ENCODE results near the gene HECW1.
"Not testable (repeated sequence)": the region's sequence is repeated elsewhere in the genome, so short reads cannot be mapped to it uniquely, and the experiment has no call there.

Gene HECW1

DNA sequence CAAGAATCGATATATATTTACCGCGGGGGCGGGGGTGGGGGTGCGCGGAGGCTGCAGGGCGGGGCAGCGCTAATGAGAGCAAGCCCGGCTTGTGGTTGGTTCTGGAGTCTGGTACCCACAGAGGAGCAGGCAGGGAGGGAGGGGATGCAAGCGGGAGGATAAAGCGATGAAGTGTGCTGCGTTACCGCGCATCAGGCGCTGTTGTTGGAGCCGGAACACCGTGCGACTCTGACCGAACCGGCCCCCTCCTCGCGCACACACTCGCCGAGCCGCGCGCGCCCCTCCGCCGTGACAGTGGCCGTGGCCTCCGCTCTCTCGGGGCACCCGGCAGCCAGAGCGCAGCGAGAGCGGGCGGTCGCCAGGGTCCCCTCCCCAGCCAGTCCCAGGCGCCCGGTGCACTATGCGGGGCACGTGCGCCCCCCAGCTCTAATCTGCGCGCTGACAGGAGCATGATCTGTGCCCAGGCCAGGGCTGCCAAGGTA is at the start of gene HECW1:
Gene HECW1, plus strand, starts transcription at position 189 of the 482 bp plus-strand sequence. CDS start 131,259 bp downstream, outside the sequence.
- no peak for DNase-seq (ENCODE audit: low read depth)

DNA sequence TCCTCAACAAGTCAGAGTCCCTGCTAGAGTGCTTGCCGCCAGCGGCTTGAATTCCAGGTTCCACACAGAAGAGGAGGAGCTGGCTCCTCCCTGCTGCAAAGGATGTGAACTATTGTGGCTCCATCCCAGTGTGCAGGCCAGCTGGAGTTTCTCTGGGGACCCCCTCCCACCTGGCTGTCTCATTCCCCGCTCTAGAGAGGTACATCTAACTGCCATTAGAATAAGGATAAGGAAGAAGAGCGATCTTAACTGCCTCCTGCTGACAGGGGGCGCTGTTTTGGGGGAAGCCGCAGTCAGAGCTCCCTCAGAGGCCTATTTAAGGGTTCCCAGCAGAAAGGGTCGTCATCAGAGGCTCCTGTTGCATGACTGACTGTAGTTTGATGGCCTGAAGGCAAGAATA is 40.8 kb upstream of the HECW1 start:
- no peak for DNase-seq (ENCODE audit: low read depth)

DNA sequence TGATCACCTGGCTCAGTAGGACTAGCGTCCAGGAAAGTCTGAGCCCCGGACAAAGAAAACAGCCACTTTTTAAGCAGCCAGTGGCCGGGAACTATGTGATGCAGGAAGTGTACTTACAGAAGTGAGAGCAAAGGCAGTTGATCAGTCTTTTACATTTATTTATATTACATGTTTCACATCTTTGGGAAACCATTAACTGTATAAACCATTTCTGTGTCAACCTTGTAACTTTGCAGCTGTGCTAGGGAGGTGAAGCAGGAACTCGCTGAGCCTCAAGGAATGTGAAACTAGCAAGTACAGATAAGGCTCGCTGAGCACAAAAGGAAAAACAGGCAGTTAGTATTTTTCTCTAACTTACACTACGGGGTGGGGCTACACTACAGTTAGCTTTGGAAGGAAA is 39.9 kb upstream of the HECW1 start:
- no peak for DNase-seq (ENCODE audit: low read depth)

DNA sequence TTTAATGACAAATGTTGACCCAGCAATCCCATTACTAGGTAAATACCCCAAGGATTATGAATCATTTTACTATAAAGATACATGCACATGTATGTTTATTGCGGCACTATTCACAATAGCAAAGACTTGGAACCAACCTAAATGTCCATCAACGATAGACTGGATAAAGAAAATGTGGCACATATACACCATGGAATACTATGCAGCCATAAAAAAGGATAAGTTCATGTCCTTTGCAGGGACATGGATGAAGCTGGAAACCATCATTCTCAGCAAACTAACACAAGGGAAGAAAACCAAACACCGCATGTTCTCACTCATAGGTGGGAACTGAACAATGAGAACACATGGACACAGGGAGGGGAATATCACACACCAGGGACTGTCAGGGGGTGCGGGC is 38.6 kb upstream of the HECW1 start:
- not testable (repeated sequence) for DNase-seq (ENCODE audit: low read depth)

DNA sequence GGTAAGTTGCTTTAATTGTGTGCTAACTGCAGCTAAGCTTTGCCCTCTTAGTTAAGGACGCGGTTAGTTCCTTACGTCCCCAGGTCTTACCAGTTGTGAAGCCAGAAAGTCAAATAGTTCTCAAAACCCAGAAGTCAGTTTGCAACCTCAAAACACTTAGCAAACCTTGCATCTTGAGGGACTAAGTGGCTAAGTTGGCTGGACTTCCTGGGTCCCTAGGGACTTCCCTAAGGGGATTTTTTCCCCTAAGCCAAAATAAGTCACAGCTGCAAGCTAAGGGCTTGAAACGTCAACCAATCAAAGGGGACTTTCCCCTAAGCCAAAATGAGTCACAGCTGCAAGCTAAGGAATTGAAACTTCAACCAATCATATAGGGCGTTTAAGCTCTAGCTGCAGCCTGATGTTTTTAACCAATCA is 36.2 kb upstream of the HECW1 start:
- no peak for DNase-seq (ENCODE audit: low read depth)

DNA sequence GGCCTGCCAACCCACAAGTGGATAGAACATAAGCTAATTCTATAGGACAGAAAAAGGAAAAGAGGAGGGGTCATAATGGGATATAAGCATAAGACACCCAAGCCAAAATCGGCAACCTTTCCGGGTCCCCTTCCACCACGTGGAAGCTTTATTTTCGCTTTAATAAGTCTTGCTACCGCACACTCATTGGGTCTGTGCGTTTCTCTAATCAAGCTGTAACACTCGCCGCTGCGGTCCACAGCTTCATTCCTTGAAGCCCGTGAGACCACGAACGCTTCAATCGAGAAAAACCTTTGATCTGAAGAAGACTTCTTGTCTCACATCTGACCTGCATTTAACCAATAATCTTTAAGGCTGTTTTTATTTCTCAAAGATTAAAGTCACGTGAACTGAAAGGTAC is 35.8 kb upstream of the HECW1 start:
- no peak for DNase-seq (ENCODE audit: low read depth)

DNA sequence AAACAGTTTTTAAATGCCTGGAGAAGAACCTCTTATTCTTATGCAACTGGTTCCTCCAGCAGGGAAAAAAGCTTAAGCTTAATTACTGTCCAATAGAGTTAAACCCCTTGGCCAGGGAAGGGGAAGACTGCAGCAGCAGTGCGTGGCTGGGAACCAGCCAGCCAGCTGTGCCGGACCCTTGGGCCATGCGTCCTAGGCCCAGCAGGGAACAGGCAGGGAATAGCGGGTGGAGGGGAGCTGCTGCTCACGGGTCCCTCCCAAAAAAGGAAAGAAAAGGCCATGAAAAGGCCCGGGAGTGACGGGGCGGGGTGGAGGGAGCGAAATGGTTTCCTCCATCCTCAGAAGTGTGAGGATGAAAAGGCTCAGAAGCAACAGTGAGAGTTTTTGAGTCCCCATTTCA is 35.2 kb upstream of the HECW1 start:
- DNase-seq (ENCODE audit: low read depth), result no peak

DNA sequence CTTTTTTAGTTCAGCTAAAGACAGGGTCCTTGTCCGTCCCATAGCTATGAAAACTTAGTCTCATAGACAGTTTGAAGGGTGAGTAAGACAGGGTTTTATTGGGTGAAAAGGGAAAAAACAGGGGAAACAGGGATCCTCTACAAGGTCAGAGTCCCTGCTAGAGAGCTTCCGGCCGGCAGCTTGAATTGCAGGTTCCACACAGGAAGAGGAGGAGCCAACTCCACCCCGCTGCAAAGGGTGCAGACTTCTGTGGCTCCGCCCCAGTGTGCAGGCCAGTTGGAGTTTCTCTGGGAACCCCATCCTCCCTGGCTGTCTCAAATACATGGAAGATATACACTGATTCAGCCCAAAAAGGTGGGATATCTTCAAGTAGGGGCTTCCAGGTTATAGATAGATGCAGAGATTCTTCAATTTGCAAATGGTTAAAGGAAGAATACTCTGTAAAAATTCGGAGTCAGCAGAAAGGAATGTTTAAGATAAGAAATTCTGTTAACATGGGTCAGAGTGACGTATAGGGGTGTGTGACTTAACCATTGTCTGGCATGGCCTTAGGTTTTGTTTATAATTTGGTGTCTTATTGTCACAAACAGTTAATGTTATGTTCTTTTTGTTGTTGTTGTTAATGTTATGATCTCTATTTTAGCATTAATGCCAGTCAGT is 34.6 kb upstream of the HECW1 start:
- no peak for DNase-seq (ENCODE audit: low read depth)

DNA sequence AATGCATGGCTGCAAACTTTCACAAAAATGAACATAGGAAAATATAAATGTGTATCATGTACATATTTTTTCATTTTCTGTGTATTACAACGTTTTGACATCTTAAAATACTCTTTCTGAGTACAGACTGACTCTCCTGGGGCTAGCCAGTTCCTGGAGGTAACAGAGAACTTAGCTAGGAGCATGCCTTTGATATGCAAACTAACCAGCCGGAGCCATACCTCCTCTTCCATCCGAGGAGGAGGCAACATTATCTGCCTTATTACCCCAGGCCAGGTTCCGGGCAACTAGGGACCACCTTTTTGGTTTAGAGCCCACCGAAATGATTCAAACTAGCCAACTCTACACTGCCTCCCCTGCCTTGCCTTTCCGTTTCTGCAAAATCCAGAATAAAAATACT is 33.7 kb upstream of the HECW1 start:
- no peak for DNase-seq (ENCODE audit: low read depth)

DNA sequence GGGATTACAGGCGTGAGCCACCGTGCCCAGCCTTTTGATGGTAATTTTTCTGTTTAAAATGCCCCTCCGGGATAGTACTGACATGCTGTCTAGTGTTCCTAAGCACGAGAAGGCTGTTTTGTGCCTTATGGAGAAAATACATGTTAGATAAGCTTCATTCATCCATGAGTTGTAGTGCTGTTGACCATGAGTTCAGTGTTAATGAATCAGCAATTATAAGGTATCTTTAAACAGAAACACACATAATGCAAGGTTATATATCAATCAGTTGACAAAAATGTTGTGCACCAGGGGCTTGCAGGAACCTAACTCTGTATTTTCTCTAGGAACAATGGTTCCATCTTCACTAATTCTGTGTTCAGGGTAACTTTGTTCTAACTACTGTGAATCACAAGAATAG is 30.8 kb upstream of the HECW1 start:
- no peak for DNase-seq (ENCODE audit: low read depth)

DNA sequence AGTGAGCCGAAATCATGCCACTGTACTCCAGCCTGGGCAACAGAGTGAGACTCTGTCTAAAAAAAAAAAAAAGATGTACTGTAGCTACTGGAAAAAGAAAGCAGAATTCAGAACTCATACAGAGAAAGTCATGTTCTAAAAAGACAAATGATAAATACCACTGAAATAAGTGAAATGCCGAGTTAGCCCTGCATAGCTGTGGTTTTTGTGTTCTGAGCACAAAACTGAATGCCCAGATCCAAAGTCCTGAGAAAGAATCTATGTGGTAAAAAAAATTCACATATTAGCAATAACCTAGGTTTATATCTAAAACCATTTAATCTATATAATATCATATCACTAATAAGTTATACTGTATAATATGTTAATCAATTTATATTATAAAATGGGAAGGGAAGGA is 29.3 kb upstream of the HECW1 start:
- DNase-seq (ENCODE audit: low read depth), result no peak

DNA sequence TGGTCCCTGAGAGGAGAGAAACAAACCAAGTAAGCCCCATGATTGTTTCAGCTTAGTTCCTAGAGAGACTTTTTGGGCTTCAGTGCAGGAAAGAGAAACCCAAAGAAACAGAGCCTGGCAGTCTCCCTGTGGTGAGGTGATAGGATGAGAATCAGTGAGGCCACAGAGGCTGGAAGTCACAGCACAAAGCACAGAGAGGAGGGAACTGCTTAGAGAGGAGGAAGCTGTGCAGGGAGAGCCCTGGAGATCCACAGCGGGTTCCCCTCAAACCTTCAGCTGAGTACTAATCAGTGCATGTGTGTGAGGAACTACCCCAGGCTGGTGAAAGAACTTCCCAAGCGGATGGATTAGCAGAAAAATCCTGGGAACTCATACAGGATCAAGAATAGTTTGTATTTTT is 27.4 kb upstream of the HECW1 start:
- DNase-seq (ENCODE audit: low read depth), result no peak

DNA sequence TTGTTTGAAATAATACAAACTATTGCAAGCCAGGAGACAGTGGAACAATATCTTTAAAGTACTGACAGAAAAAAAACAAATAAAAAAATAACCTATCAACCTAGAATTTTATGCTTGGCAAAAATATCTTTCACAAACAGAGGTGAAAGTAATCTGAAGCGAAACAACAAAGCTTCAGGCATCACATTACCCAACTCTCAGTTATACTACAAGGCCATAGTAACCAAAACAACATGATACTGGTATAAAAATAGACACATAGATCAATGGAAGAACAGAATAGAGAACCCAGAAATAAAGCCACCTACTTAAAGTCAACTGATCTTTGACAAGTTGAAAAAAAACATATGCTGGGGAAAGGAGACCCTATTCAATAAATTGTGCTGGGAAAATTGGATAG is 26.5 kb upstream of the HECW1 start:
- no peak for DNase-seq (ENCODE audit: low read depth)

DNA sequence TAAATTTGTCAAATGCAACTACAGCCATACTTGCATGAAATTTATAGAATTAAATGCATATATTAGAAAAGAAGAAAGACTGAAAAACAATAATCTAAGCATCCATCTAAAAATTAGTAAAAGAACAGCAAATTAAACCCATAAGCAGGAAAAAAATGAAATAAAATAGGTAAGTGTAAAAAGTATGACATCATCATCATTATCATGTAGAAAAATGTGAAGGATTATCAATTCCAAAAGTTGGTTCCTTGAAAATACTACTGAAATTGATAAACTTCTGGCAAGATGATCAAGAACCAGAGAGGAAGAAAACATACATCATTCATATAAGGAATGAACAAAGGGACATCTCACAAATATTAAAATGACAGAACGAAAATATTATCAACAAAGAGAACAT is 19.6 kb upstream of the HECW1 start:
- DNase-seq (ENCODE audit: low read depth), result no peak

DNA sequence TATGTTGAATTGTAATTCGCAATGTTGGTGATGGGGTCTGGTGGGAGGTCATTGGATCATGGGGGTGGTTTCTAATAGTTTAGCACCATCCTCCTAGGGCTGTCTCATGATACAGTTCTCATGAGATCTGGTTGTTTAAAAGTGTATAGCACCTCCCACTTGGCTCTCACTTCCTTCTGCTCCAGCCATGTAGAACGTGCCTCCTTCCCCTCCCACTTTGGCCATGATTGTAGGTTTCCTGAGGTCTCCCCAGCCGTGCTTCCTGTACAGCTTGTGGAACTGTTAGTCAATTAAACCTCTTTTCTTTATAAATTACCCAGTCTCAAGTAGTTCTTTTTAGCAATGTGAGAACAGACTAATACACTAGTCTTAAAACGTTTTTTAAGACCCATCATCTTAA is 15.6 kb upstream of the HECW1 start:
- no peak for DNase-seq (ENCODE audit: low read depth)

DNA sequence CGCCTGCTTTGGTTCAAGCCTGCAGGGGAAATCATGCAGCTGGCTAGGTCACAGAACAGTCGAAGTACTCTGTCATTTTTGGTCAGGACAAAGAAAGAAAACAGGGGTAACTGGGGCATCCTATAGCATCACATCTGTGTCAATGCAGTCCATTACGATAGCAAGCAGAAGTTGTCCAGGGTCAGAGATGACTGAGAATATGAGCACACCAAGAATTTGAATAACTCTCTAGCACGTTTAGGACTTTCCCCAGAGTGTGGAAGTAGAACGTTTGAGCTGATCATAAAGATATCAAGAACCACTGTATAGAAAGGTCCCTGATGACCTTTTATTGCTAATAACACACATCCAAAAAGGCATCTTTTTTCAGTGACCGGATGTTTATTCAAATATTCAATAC is 12.7 kb upstream of the HECW1 start:
- no peak for DNase-seq (ENCODE audit: low read depth)

DNA sequence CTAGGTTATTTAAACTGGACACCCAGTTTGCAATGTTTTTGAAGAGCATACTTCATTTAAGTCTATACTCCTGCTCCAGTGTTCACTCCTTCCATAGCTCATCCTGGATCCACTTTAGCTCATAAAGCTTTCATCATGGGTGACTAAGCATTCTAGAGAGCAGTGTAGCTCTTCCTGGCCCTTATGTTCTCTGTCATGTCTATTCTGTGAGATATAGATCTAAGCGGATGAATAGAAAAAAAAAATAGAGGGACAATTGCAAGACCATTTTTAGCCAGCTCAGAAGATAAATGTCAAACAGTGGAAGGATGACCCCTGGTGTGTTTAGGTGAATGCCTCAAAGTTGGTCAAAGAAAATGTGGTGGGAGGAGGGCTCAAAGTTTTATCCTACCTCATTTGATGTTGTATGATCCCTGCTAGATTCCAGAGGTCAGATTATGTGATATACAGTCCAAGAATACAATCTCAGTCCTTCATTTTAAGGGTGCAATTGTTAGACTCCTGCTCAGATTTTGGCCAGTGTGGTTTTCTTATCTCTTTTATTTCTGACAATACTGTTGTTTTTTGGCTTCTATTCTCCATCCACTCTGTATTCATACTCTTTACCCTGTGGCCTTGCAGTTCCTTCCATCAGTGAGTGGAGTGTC is 7.5 kb upstream of the HECW1 start:
- DNase-seq (ENCODE audit: low read depth), result no peak

DNA sequence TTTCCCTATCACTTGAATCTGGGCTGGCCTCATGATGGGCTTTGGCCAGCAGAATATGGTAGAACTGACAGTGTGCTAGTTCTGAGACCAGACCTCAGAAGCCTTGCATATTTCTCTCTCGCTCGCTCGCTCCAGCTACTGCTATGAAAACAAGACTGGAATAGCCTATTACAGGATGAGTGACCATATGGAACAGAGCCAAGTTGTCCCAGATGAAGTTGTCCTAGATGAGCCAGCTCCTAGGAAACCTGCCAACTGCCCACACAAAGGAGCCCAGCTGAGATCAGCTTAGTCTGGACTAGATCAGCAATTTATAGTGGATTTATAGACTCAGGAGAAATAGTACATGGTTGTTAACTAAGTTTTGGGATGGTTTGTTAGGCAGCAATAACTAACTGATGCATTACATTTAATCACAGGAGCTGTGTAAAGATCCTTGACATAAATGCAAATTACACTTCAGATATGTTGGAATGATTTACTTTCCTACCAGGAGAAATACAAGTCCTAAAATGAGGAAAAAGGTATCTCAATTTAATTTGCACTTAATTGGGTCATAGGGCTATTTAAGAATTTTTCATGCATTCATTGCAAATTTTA is 6.8 kb upstream of the HECW1 start:
- DNase-seq (ENCODE audit: low read depth), result no peak

DNA sequence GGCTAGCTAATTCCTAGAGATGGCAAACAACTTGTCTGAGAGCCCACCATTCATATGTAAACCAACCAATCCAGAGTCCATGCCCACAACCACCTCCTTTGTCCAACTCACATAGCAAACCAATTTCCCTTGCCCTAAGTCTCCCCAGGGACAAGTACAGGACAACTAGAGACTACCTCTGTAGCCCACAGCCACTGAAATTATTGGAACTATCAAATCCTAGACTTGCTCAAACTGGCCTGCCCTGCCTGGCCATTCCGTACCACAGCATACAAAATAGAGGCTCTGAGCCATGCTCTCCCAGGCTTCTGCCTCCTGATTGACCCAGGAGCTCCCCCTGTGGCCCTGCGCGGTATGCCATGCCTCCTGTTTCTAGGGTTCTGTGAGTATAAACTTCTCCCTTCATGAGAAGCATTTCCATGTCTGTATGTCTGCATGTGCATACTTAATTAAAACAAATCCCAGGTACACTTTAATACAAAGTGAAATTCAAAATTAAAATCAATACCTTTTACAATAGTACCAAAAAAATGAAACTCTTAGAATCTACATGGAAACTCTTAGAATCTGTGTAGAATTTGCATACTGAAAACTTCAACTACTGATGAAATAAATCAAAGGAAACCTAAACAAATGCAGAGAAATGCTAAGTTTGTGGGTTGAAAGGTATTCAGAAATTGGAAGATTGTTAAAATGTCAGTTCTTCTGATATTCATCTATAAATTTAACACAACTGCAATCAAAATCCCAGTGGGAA is 4.0 kb upstream of the HECW1 start:
- no peak for DNase-seq (ENCODE audit: low read depth)

DNA sequence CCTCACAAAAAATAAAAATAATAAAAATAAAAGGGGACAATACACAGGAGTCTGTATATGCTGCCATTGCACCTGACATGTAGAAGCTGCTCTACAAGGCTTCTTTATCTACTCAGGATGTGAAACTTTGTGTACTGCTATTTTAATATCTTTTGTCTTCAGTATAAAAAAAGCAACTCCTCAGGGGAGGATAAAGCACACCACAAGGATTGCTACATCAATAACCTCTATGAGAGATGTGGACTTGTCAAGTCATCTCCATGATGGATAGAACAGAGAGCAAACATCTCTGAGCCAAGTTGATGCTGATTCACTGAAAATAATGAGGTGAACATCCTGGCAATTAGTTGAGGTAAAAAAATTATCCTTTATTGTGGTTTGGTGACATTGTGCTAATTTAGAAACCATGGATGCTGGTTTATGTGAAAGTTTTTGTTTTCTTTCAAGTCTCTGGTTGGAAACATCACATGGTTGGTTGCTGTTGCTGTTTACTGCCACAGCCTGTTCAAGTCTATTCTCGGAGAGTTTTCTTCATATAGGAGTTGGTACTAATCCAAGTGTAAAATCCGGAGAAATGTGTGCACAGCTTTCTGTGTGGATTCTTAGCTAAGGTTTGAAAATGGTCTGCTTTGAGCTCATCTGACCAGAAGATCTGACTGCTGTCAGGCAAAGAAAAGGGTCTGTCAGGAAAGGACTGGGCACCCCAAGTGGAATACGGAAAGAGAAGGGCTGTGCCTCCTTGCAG is 1.5 kb upstream of the HECW1 start:
- no peak for DNase-seq (ENCODE audit: low read depth)

DNA sequence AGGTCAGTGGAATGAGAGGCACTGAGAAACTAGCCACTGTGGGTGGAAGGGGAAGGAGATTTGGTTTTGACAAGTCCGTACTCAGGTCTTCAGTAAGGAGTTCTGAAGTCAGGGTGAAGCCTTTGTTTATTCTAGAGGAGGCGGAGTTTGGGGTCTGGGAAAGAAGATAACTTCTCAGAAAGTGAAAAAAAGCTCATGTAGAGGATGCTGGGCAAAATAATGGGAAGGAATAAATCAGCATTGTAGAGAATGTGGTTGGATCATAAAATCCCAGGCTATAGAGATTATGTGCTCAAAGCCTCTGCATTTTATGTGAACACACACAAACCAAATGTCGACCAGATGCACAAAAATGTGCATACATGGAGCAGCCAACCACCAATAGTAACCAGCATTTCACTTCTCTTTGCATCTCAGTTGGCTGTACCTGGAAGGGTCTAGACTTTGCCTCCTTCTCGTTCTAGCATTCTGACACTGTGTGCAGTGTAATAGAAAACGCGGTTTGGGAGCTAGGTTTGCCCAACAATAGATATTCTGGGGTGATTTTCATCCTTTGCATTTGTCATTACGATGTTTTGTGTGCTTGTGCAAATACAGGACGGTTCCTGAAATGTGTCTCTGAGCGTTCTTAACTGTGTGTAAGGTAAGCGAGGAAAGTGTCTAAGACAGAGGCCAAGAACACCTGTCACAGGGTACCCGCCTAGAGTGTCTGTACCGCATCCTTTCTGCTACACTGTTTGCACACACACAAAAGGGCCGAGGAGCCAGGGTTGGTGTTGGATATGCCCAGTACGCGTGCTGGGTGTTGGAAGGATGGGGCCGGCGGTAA is 603 bp upstream of the HECW1 start:
- no peak for DNase-seq (ENCODE audit: low read depth)

Data from activated T-helper 9 cell treated with anti-CD3 and anti-CD28 coated beads, Interleukin-2, amount 50 U/mL, for 16 hours (primary cell).